Endodermal cell (in vitro differentiated cells): ENCODE data around the gene AOC1. TPM values are rescaled to one million over a fixed set of nuclear protein-coding genes. Genes with fewer than 3 reads are reported as not detected.
"Not testable (repeated sequence)": the region's sequence is repeated elsewhere in the genome, so short reads cannot be mapped to it uniquely, and the experiment has no call there.

Experiments used
- DNase-seq: peaks from one replicate; pipeline ENCODE4 v3.0.0-alpha.2; 2017
- H3K27ac ChIP-seq: 2 replicates; pipeline ENCODE4 v1.5.1; 2013; ENCODE audit warnings: mild to moderate bottlenecking, low read depth, low read length, moderate library complexity
- H3K27me3 ChIP-seq: 2 replicates; pipeline ENCODE4 v1.6.1; 2013; ENCODE audit warnings: mild to moderate bottlenecking, low read length, moderate library complexity; ENCODE audit not compliant: insufficient read depth, control insufficient read depth, poor library complexity, severe bottlenecking
- H3K36me3 ChIP-seq: 2 replicates; pipeline ENCODE4 v1.7.0; 2013; ENCODE audit warnings: mild to moderate bottlenecking, low read length, moderate library complexity; ENCODE audit not compliant: control insufficient read depth, insufficient read depth
- H3K4me1 ChIP-seq: one replicate; pipeline ENCODE4 v1.7.0; 2013; ENCODE audit warnings: low read length; ENCODE audit not compliant: control insufficient read depth, insufficient read depth
- H3K4me3 ChIP-seq: 2 replicates; pipeline ENCODE4 v1.5.1; 2013; ENCODE audit warnings: mild to moderate bottlenecking, low read length, moderate library complexity
- H3K9ac ChIP-seq: 2 replicates; pipeline ENCODE4 v1.6.1; 2013; ENCODE audit warnings: mild to moderate bottlenecking, low read length, moderate library complexity; ENCODE audit not compliant: poor library complexity, severe bottlenecking; ENCODE audit errors: extremely low read depth
- H3K9me3 ChIP-seq: 2 replicates; pipeline ENCODE4 v1.6.1; 2013; ENCODE audit warnings: mild to moderate bottlenecking, low read length, moderate library complexity; ENCODE audit not compliant: control insufficient read depth
- H3K27ac Mint-ChIP-seq: 2 replicates; pipeline ENCODE4 v1.8.0; 2020; ENCODE audit warnings: mixed read lengths
- H3K27me3 Mint-ChIP-seq: 2 replicates; pipeline ENCODE4 v1.8.0; 2021; ENCODE audit warnings: mild to moderate bottlenecking, mixed read lengths; ENCODE audit not compliant: insufficient read depth
- H3K36me3 Mint-ChIP-seq: 2 replicates; pipeline ENCODE4 v1.8.0; 2020; ENCODE audit warnings: low read depth, mixed read lengths
- H3K4me1 Mint-ChIP-seq: 2 replicates; pipeline ENCODE4 v1.8.0; 2020; ENCODE audit warnings: mixed read lengths
- H3K4me3 Mint-ChIP-seq: 2 replicates; pipeline ENCODE4 v1.8.0; 2020; ENCODE audit warnings: mild to moderate bottlenecking, moderate library complexity, mixed read lengths
- H3K9me3 Mint-ChIP-seq: 2 replicates; pipeline ENCODE4 v1.8.0; 2020; ENCODE audit warnings: mild to moderate bottlenecking, mixed read lengths
- CTCF ChIP-seq: fragments of 200-600 bp; sonication (generic); conservative IDR thresholded peaks from 2 replicates; pipeline ENCODE4 v1.5.0; 2021; ENCODE audit warnings: antibody characterized with exemption, mild to moderate bottlenecking
- WGBS, 2 experiments: methylation state at CpG; one replicate each; pipeline versions ENCODE4 v1.1.5 to v1.1.7; 2013; ENCODE audit warnings: missing lambda C conversion rate in 2 of 2, mixed read lengths in 1 of 2; ENCODE audit not compliant: insufficient coverage in 1 of 2, insufficient read length in 1 of 2; 5-methylcytosine and 5-hydroxymethylcytosine counted together
- total RNA-seq, 2 donors: library from RNA; stranded (reverse); fragmentation: NEBNext Ultra II Directional in 1 of 2; extraction: Animal tissue kit (Norgen Biotek cat#: 25700) in 1 of 2; gene quantifications; 2 replicates in 1 of 2; 3 replicates in 1 of 2; pipeline ENCODE4 v1.2.1, GENCODE V29; 2021

Gene AOC1
- total RNA-seq, 2 donors from 2014 or later = not detected

- H3K27ac ChIP-seq = no peak overlapping the region
- H3K36me3 Mint-ChIP-seq = no peaks in the 10 kb centered on the region
- no peak overlapping the region for H3K4me3 Mint-ChIP-seq
- DNase-seq = no peak
- H3K4me1 Mint-ChIP-seq = no peaks in the 10 kb centered on the region
- H3K27me3 Mint-ChIP-seq = peaks cover 65% of the 10 kb centered on the region
- no peak overlapping the region for H3K27ac Mint-ChIP-seq
- TF ChIP-seq CTCF = no peak
- peaks cover 47% of the 10 kb centered on the region for H3K27me3 ChIP-seq
- H3K4me1 ChIP-seq = no peaks in the 10 kb centered on the region
- H3K9ac ChIP-seq = no peak overlapping the region
- H3K9me3 ChIP-seq = peaks cover 10% of the 10 kb centered on the region
- no peaks in the 10 kb centered on the region for H3K36me3 ChIP-seq
- peaks cover 17% of the 10 kb centered on the region for H3K9me3 Mint-ChIP-seq
- no peak overlapping the region for H3K4me3 ChIP-seq
These were observed 46.5 kb upstream of the AOC1 start for GRCh38 chr7:150805864-150806263.

DNA sequence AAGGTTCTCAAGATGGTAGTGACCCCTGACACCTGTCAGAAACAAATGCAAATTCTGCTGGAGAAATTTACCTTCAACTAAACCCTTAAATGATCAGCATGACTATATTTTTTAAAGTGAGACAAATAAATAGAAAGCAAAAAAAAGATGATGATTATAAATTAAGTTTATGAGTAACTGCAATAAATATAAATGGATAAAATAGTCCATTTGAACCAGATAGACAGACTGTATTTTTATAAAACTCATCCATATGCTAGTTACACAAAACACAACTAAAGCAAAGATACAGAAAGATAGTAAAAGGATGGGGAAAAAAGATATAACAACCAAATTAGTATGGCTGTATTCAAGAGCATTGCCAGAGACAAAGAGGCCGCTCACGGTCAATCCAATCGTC lies 45.9 kb upstream of the AOC1 start:
- H3K36me3 Mint-ChIP-seq = no peaks in the 10 kb centered on the region
- Histone ChIP-seq H3K27me3 (peaks cover 41% of the 10 kb centered on the region), H3K27ac (no peak overlapping the region), H3K4me3 (no peak overlapping the region), H3K36me3 (no peaks in the 10 kb centered on the region), H3K9ac (no peak overlapping the region), H3K9me3 (peaks cover 10% of the 10 kb centered on the region), H3K4me1 (no peaks in the 10 kb centered on the region)
- DNase-seq = no peak
- H3K4me1 Mint-ChIP-seq = no peaks in the 10 kb centered on the region
- peaks cover 17% of the 10 kb centered on the region for H3K9me3 Mint-ChIP-seq
- WGBS, 2 experiments = 92 to 96% methylated on average over 3 of the region's 3 CpGs
- no peak overlapping the region for H3K4me3 Mint-ChIP-seq
- no peak overlapping the region for H3K27ac Mint-ChIP-seq
- TF ChIP-seq CTCF = no peak
- H3K27me3 Mint-ChIP-seq = peaks cover 65% of the 10 kb centered on the region

DNA sequence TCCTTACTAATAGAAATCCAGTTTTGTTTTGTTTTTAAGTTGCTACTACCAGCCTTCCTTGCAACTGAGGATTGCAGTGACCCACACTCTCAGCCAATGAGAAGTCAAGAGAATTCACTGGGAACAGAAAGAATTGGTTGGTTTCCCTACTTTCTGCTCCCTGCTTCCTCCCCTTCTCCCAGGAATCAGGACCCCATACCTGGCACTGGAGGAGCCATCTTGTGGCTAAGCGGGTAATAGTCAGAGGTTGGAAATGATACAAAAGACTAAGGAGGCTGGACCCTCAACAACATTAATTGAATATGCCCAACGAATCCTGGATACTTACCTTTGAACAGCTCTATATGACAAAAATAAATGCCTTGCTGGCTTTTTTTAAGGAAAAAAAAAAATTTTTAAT lies 45.5 kb upstream of the AOC1 start:
- peak; percentile 49 for DNase-seq
- peaks cover 65% of the 10 kb centered on the region for H3K27me3 Mint-ChIP-seq
- H3K27ac ChIP-seq = no peak overlapping the region

DNA sequence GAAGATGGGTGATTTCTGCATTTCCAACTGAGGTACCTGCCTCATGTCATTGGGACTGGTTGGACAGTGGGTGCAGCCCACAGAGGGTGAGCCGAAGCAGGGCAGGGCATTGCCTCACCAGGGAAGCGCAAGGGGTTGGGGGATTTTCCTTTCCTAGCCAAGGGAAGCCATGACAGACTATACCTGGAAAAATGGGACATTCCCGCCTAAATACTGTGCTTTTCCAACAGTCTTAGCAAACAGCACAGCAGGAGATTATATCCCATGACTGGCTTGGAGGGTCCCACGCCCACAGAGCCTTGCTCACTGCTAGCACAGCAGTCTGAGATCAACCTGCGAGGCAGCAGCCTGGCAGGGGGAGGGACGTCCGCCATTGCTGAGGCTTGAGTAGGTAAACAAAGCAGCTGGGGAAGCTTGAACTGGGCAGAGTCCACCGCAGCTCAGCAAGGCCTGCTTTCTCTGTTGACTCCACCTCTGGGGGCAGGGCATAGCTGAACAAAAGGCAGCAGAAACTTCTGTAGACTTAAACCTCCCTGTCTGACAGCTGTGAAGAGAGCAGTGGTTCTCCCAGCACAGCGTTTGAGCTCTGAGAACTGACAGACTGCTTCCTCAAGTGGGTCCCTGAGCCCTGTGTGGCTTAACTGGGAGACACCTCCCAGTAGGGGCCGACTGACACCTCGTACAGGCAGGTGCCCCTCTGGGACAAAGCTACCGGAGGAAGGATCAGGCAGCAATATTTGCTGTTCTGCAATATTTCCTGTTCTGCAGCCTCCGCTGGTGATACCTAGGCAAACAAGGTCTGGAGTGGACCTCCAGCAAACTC lies 44.5 kb upstream of the AOC1 start:
- not testable (repeated sequence) for H3K36me3 Mint-ChIP-seq, H3K4me1 Mint-ChIP-seq, DNase-seq, H3K9me3 ChIP-seq, H3K36me3 ChIP-seq, H3K27ac Mint-ChIP-seq, H3K4me1 ChIP-seq, H3K4me3 Mint-ChIP-seq, H3K9ac ChIP-seq, H3K27ac ChIP-seq, H3K4me3 ChIP-seq
- 75 to 82% methylated on average over 5 to 13 of the region's 13 CpGs for WGBS, 2 experiments
- peaks cover 27% of the 10 kb centered on the region for H3K27me3 ChIP-seq
- Mint-ChIP-seq H3K27me3 (peaks cover 64% of the 10 kb centered on the region), H3K9me3 (peaks cover 19% of the 10 kb centered on the region)

More for the DNA sequence above, 45.5 kb upstream of the AOC1 start:
- Histone ChIP-seq H3K4me1 (no peaks in the 10 kb centered on the region), H3K36me3 (no peaks in the 10 kb centered on the region), H3K4me3 (no peak overlapping the region), H3K9ac (no peak overlapping the region), H3K9me3 (peaks cover 10% of the 10 kb centered on the region), H3K27me3 (peaks cover 37% of the 10 kb centered on the region)
- H3K4me3 Mint-ChIP-seq = no peak overlapping the region
- no peak overlapping the region for H3K27ac Mint-ChIP-seq
- no peaks in the 10 kb centered on the region for H3K4me1 Mint-ChIP-seq
- H3K9me3 Mint-ChIP-seq = peaks cover 17% of the 10 kb centered on the region
- H3K36me3 Mint-ChIP-seq = no peaks in the 10 kb centered on the region
- TF ChIP-seq CTCF = peak; percentile 50
- 76% methylated on average over 2 of the region's 2 CpGs; no CpG with 5 or more reads in 1 of the 2 experiments for WGBS, 2 experiments
